Stimulated activated CD4-positive, alpha-beta T cell treated with anti-CD3 and anti-CD28 coated beads, Interleukin-1b, Interleukin-23, amount 100 ng/mL, for 1 hour (primary cell): ENCODE data around the gene EIPR1.

Experiments used
- DNase-seq, 2 donors: peaks; one replicate each; pipeline ENCODE4 v3.0.0-alpha.2; 2020; ENCODE audit warnings: low read depth in 2 of 2

Gene EIPR1

DNA sequence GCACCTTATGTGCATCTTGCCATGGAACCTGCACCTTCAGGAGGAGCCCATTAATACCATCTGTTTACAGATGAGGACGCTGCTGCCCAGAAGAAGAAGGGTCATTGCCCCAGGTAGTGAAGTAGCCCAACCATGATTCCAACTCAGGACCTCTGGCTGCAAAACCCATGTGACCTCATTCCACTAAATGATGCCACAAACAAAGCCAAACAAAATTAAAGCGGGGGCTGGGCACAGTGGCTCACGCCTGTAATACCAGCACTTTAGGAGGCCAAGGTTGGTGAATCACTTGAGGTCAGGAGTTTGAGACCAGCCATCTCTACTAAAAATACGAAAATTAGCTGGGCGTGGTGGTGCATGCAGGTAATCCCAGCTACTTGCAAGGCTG is 202.1 kb downstream of the EIPR1 start:
- no peak for DNase-seq

DNA sequence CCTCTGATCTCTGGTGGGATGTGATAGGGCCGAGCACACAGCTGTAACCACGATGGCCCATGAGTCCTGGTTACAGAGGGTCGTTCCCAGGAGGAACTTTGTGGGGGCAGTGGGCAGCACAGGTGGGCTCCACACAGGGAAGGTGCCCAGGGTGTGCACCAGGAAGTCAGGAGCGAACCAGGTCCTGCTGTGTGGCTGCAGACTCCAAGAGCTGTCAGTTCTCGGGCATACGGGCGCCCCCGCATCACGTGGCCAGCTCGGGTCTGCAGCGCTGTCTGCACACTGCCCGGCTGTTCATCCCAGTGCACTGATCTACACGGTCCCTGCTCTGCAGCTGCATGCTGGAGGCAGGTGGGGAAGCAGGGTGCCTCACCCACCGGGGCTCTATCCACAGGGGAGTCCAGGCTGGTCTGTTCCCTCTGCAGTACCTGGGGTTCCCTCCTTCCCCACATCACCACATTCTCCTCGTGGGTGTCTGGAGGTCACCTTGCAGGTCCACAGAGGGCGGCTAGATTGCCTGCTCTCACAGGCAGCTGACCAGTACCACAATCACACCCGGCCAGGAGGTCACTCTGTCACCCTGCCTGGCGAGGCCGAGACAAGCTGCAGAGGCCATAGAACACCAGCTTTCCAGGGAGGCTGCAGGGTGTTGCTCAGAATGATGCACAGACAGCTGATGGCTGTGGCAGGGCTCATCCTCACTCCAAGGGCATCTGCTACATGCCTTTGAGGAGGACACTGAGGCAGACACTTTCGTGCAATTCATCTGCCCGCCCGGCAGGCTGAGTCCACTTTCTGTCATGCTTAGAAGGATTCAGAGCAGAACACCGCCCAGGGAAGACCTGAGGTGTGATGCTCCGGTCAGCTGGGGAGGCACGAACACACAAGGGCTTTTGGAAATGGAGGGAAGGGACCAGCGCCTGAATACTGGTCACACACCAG is 202.7 kb downstream of the EIPR1 start:
- no peak for DNase-seq

DNA sequence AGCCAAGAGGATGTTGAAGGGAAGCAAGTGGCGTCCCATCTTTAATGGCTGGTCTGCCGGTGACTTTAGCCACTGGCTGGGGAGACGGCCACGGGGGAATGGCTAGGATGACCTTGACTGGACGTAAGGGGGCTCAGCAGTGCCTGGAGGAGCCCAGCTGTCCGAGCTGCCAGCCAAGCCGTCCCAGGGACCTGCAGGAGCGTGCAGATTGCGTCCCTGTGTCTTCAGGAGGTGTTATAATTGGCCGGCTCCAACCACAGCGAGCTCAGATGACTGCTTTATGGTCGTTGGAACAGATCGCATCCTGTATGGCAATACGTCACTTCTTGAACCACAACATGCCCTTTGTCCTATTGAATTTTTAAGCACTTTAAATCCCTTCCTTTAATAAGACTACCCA is 204.6 kb downstream of the EIPR1 start:
- DNase-seq: no peak

DNA sequence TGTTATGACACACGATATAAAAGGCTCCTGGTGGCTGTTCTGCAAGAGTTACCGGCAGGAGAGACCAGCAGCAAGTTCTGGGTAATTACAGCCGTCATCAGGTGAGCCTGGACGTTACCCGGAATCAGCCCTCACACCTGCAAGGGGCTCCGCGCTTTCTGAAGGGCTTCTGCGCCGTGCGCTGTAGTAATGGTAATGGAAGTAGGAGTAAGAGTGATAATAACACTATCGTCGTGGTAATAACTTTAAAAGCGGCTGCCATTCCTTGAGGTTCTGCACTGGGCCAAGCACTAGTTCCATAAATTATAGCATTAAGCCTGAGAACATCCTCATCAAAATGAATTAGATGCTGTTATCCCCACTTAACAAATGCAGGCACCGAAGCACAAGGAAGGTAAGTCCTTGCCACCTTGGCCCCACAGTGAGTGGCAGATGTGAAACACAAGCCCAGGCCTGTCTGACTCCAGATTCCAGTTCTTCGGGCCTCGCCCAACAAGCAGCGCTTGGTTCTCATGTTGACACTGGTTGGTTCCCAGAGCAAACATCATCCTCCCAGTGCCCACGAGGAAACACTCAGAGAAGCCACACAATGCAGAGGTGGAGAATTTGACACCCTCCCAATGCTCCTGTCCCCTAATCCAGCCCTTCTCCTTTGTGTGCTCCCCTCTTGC is 205.2 kb downstream of the EIPR1 start:
- DNase-seq: no peak

GRCh38 chr2:3171564-3172264 is 205.9 kb downstream of the EIPR1 start:
- DNase-seq: no peak

GRCh38 chr2:3170792-3171455 is 206.7 kb downstream of the EIPR1 start:
- DNase-seq: no peak

- DNase-seq: no peak
These were observed 208.3 kb downstream of the EIPR1 start for GRCh38 chr2:3169106-3169870.

GRCh38 chr2:3168230-3168891 is 209.3 kb downstream of the EIPR1 start:
- DNase-seq: no peak

- DNase-seq: no peak
These were observed 214.2 kb downstream of the EIPR1 start for GRCh38 chr2:3163401-3163800.

GRCh38 chr2:3162442-3163077 is 215.1 kb downstream of the EIPR1 start:
- no peak for DNase-seq

GRCh38 chr2:3160751-3161330 is 216.8 kb downstream of the EIPR1 start:
- DNase-seq: no peak

DNA sequence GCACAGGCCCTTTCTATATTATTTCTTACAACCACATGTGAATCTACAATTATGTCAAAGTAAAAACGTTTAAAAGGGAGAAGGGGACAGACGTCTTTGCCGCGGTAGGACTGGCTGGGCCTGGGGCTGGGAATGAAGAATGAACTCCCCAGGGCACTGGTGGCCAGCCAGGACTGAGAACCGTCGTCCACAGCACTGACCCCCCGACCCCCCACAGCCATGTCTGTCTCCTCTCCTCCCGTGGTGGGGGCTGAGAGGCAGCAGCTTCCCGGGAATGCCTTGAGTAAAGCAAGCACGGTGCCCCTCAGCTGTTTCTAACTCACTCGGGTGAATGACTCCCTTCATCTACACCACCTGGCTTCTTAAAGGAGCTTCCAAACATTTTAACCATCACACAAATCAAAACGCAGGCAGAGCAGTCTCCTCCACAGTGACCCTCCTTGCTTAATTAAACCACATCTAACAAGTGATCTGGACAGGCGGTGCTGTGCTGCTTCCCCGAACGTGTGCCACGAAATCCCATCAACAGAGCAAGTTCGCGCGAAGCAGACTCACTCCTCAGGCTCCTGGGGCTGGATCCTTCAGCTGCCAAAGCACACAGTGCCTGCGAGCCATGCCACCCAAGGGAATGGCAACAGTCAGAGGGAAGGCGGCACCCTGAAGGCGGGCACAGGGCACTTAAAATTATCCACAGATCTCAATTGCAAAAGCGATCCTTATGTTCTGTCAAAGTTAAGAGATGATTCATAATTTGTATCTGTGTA is 217.7 kb downstream of the EIPR1 start:
- DNase-seq: no peak

GRCh38 chr2:3154700-3155099 is 222.9 kb downstream of the EIPR1 start:
- no peak for DNase-seq

- DNase-seq: no peak
These were observed 223.5 kb downstream of the EIPR1 start for GRCh38 chr2:3154146-3154545.

- DNase-seq: no peak
These were observed 226.3 kb downstream of the EIPR1 start for GRCh38 chr2:3151153-3151918.

DNA sequence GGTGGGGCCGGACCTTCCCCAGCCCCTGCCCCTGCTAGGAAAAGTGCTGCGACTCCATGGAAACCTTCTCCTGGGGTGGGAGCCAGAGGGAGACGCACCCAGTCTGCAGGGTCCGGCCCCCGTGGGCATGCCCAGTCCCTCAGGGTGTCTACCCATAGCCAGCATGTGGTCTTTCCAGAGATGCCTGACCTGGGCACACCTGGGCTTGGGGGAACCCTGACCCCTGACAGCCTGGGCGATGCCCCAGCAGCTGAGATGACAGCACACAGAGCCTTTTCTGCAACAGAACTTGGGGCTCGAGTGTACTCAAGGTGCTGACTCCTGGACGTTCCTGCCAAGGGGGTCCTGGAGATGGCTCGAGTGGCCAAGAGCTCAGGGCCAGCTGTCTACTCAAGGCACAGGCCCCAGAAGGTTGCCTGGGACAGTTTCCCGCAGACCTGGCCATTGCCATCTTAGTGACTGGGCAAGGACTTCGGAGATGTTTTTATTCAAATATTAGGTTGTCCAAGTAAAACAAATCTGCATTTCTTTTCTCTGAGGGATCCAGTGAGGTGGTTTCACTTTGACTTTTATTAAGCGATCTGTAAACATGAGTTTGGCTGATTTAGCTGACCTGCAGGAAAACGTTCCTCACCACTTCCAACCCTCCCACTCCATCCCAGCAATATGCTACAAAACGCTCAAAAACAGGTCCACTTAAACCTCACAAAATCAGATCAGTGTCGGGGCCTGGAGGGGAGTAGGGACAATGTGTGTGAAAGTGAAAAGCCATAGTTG is 228.0 kb downstream of the EIPR1 start:
- no peak for DNase-seq

DNA sequence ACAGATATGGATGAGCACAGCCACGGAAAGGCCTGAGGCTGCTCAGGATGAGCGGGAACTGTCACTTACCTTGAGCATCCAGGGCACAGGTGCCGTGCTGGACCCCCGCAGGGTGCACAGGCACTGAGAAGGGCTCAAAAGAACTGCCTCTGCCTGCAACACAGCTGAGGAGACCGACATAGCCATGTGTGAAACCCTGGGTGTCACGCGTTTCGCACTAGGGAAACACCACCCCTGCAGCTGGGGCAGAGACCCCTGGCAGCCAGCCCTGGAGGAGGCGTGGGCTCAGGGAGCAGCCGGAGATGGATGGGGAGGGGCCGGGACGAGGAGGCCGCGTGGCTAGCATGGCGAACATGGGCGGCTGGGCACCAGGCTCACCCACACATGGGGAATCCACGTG is 228.9 kb downstream of the EIPR1 start:
- DNase-seq: no peak
